SK-MEL-5 (cell line): ENCODE measurements around the gene NCKIPSD. TPM values are rescaled to one million over a fixed set of nuclear protein-coding genes. Genes with fewer than 3 reads are reported as not detected.
"Not testable (repeated sequence)": the region's sequence is repeated elsewhere in the genome, so short reads cannot be mapped to it uniquely, and the experiment has no call there.

Experiments used
- DNase-seq: peaks from one replicate; pipeline ENCODE4 v3.0.0-alpha.2; 2016; ENCODE audit warnings: low read depth, low spot score
- in situ Hi-C: cut with HindIII; loops from 2 replicates; pipeline ENCODE4 v1.10.0; 2016; ENCODE audit warnings: low sequenced_read_pairs, high pct_unique_total_duplicates, low pct_unique_long_range_greater_than_20kb
- polyA plus RNA-seq, 2 experiments: library from polyadenylated mRNA; depleted of rRNA; stranded (reverse); fragments of >200 nt; gene quantifications; 2 replicates each; pipeline ENCODE4 v1.2.3, GENCODE V29; 2015
- total RNA-seq: library from RNA; depleted of rRNA; stranded (reverse); fragments of >200 nt; shearing (Covaris generic); gene quantifications from 2 replicates; pipeline ENCODE4 v1.2.3, GENCODE V29; 2014; rRNA removed

The NCKIPSD gene
- total RNA-seq, result 15.9 and 16.6 TPM in 2 replicates
- polyA plus RNA-seq (2015; cell fraction: cytosol; rRNA removed), result 20.9 and 24.6 TPM in 2 replicates
- 59.1 and 66.4 TPM in 2 replicates for polyA plus RNA-seq (2015; cell fraction: nucleus; rRNA removed)

- DNase-seq, result peak; percentile 83
- in situ Hi-C loops, result no loop called here
Observed at GRCh38 chr3:48685603-48686511, at the start of gene NCKIPSD. NCKIPSD (minus strand) TSS chr3:48685915; CDS start chr3:48685807, 108 bp downstream.

- DNase-seq, in situ Hi-C loops: not testable (repeated sequence)
Observed at GRCh38 chr3:48735075-48735767, 49.5 kb upstream of the NCKIPSD start.

- in situ Hi-C loops, DNase-seq: not testable (repeated sequence)
Observed at GRCh38 chr3:48734541-48734940, 48.8 kb upstream of the NCKIPSD start.

GRCh38 chr3:48733752-48734518, 48.2 kb upstream of the NCKIPSD start:
- in situ Hi-C loops, DNase-seq: not testable (repeated sequence)

GRCh38 chr3:48727511-48727910, 41.8 kb upstream of the NCKIPSD start:
- in situ Hi-C loops, result no loop called here
- DNase-seq, result no peak

- in situ Hi-C loops, result not testable (repeated sequence)
Observed at GRCh38 chr3:48725185-48725855, 39.6 kb upstream of the NCKIPSD start.

GRCh38 chr3:48723725-48724124, 38.0 kb upstream of the NCKIPSD start:
- in situ Hi-C loops, result no loop called here
- no peak for DNase-seq

More at GRCh38 chr3:48725185-48725855, 39.6 kb upstream of the NCKIPSD start:
- DNase-seq, result not testable (repeated sequence)

GRCh38 chr3:48723293-48723692, 37.6 kb upstream of the NCKIPSD start:
- DNase-seq, in situ Hi-C loops: not testable (repeated sequence)

GRCh38 chr3:48716982-48717746, 31.4 kb upstream of the NCKIPSD start, which contains the start of gene IP6K2:
IP6K2 (minus strand) TSS chr3:48717221; CDS start chr3:48695291, 21,930 bp downstream.
- peak; percentile 98 for DNase-seq
- in situ Hi-C loops, result no loop called here

- DNase-seq, result peak; percentile 11
Observed at GRCh38 chr3:48716508-48716981, 30.8 kb upstream of the NCKIPSD start.

GRCh38 chr3:48715174-48715800, 29.6 kb upstream of the NCKIPSD start:
- in situ Hi-C loops, result no loop called here
- DNase-seq, result no peak

More at GRCh38 chr3:48716508-48716981, 30.8 kb upstream of the NCKIPSD start:
- in situ Hi-C loops, result no loop called here

GRCh38 chr3:48711727-48712126, 26.0 kb upstream of the NCKIPSD start:
- in situ Hi-C loops, result no loop called here
- no peak for DNase-seq

GRCh38 chr3:48709051-48709461, 23.3 kb upstream of the NCKIPSD start:
- in situ Hi-C loops, result no loop called here
- DNase-seq, result no peak

- in situ Hi-C loops, result no loop called here
- DNase-seq, result no peak
Observed at GRCh38 chr3:48708481-48708889, 22.8 kb upstream of the NCKIPSD start.

- in situ Hi-C loops, result no loop called here
Observed at GRCh38 chr3:48707157-48707556, 21.4 kb upstream of the NCKIPSD start.

More at GRCh38 chr3:48707157-48707556, 21.4 kb upstream of the NCKIPSD start:
- no peak for DNase-seq
